ENCODE data around the gene SLC9A8.

DNA sequence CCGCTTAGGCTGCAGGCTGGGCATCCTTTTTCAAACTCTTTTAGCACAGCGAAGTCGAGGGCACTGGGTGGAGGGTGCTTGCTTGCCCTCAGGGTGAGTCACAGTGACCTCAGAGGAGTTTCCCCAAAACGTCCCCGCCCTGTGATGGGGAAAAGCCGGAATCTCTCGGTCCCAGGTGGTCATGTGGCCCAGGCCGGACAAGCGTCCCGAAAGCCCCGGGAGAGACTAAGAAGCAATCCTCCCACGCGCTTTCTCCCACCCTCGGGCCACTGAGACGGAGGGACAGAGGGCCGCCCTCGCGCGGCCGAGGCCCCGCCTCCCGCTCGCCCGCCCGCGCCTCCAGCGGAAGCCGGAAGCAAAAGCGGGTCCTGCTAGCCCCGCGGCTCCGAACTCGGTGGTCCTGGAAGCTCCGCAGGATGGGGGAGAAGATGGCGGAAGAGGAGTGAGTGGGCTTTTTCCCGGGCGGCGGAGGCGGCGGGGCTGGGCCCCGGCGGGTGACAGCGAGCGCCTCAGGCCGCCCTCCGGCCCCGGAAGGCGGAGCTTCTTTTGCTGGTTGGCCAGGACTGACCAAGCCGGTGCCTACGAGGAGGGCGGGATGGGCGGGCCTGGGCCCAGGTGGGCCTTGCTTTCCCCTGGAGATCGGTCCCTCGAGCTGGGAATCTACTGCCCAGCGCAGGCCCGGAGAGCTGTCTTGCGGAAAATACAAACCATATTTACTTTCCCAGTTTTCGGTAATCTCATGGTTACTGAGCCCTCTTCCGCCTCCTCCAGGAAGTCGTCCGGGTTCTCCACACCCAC lies at the start of gene SLC9A8:
- no peak for TF ChIP-seq CEBPB (IDR thresholded peaks at IDR 0.05; ENCODE audit: low read depth, low read length)
- TF ChIP-seq MAX (IDR thresholded peaks at IDR 0.05): 0 out of 2 replicates have a peak, but pooled peaks have one; percentile 29
- TF ChIP-seq CREB1 (IDR thresholded peaks at IDR 0.05): peak; percentile 57; the same call in 1 of the 2 replicates
- no peak for TF ChIP-seq RNF2 (IDR thresholded peaks at IDR 0.05; ENCODE audit: borderline replicate concordance, low read depth, low read length, missing control alignments, poor library complexity, severe bottlenecking)
- TF ChIP-seq EP300 (IDR thresholded peaks at IDR 0.05; ENCODE audit: borderline replicate concordance in 1 of 2, low read depth in 2 of 2, low read length in 2 of 2): no peak
- peak in 2 of 3 experiments; percentile 9 to 36; a peak in 3 of 4 replicates for TF ChIP-seq CTCF (IDR thresholded peaks at IDR 0.05; ENCODE audit: control extremely low read depth in 1 of 3, insufficient read depth in 1 of 3, low read depth in 1 of 3, low read length in 3 of 3)
- peak; percentile 42 for TF ChIP-seq POLR2AphosphoS5 (IDR thresholded peaks at IDR 0.05; ENCODE audit: low read depth, low read length)
- TF ChIP-seq, protein P1, sequence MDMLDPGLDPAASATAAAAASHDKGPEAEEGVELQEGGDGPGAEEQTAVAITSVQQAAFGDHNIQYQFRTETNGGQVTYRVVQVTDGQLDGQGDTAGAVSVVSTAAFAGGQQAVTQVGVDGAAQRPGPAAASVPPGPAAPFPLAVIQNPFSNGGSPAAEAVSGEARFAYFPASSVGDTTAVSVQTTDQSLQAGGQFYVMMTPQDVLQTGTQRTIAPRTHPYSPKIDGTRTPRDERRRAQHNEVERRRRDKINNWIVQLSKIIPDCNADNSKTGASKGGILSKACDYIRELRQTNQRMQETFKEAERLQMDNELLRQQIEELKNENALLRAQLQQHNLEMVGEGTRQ (IDR thresholded peaks at IDR 0.05; ENCODE audit: low read length): peak; percentile 30; the same call in 1 of the 2 replicates
- peak; percentile 91; the same call in 1 of the 2 replicates for TF ChIP-seq YY1 (IDR thresholded peaks at IDR 0.05; ENCODE audit: low read depth, low read length)
- no peak for TF ChIP-seq EZH2 (IDR thresholded peaks at IDR 0.05; ENCODE audit: low read depth, low read length, severe bottlenecking)

All from H1 (cell line).